ENCODE measurements around the gene XPNPEP1. TPM values are rescaled to one million over a fixed set of nuclear protein-coding genes. Genes with fewer than 3 reads are reported as not detected.

XPNPEP1 gene
- total RNA-seq, 2 experiments from 2014 or later = 92.9 to 99.4 TPM

- DNase-seq (no peak), ATAC-seq (ENCODE audit: low read depth) (no peak)
- H3K36me3 Mint-ChIP-seq = peaks cover 71% of the 10 kb centered on the region
- peaks cover 28% of the 10 kb centered on the region for H3K4me1 Mint-ChIP-seq
- no peaks in the 10 kb centered on the region for H3K27me3 Mint-ChIP-seq
- no peak overlapping the region for H3K27ac Mint-ChIP-seq
- no peaks in the 10 kb centered on the region for H3K9me3 Mint-ChIP-seq
- POLR2A ChIA-PET = interaction anchor here (0.6 kb wide), 1 partner anchor 50 kb away, joined by 3 read pairs; no protein-coding TSS in a partner anchor
- H3K4me3 Mint-ChIP-seq = no peak overlapping the region
These were observed 18.9 kb downstream of the XPNPEP1 start for GRCh38 chr10:109904397-109904796.

- Mint-ChIP-seq H3K36me3 (peaks cover 76% of the 10 kb centered on the region), H3K27ac (peak overlapping the region; percentile 6), H3K4me3 (no peak overlapping the region), H3K27me3 (no peaks in the 10 kb centered on the region), H3K4me1 (peaks cover 32% of the 10 kb centered on the region), H3K9me3 (no peaks in the 10 kb centered on the region)
- no peak for ATAC-seq (ENCODE audit: low read depth)
- no peak for DNase-seq
- POLR2A ChIA-PET = interaction anchor here (0.6 kb wide), 1 partner anchor 51 kb away, joined by 3 read pairs; no protein-coding TSS in a partner anchor
These were observed 20.0 kb downstream of the XPNPEP1 start for GRCh38 chr10:109902992-109903947.

GRCh38 chr10:109899356-109900331, 23.7 kb downstream of the XPNPEP1 start:
- Mint-ChIP-seq H3K27me3 (no peaks in the 10 kb centered on the region), H3K9me3 (no peaks in the 10 kb centered on the region), H3K4me1 (peaks cover 29% of the 10 kb centered on the region), H3K4me3 (no peak overlapping the region), H3K36me3 (peaks cover 57% of the 10 kb centered on the region), H3K27ac (no peak overlapping the region)
- ATAC-seq (ENCODE audit: low read depth) (no peak), DNase-seq (no peak)
- POLR2A ChIA-PET = no interaction called here

GRCh38 chr10:109898666-109899355, 24.5 kb downstream of the XPNPEP1 start:
- POLR2A ChIA-PET = interaction anchor here (0.8 kb wide), 1 partner anchor 14 kb away, joined by 3 read pairs; no protein-coding TSS in a partner anchor
- Mint-ChIP-seq H3K27me3 (no peaks in the 10 kb centered on the region), H3K27ac (no peak overlapping the region), H3K4me1 (peaks cover 27% of the 10 kb centered on the region), H3K4me3 (no peak overlapping the region), H3K36me3 (peaks cover 49% of the 10 kb centered on the region), H3K9me3 (no peaks in the 10 kb centered on the region)
- ATAC-seq (ENCODE audit: low read depth) (no peak), DNase-seq (no peak)

- peaks cover 27% of the 10 kb centered on the region for H3K4me1 Mint-ChIP-seq
- H3K27ac Mint-ChIP-seq = no peak overlapping the region
- POLR2A ChIA-PET = interaction anchor here (0.8 kb wide), 1 partner anchor 15 kb away, joined by 3 read pairs; no protein-coding TSS in a partner anchor
- no peak for ATAC-seq (ENCODE audit: low read depth)
- H3K9me3 Mint-ChIP-seq = no peaks in the 10 kb centered on the region
- H3K27me3 Mint-ChIP-seq = no peaks in the 10 kb centered on the region
- no peak for DNase-seq
- H3K4me3 Mint-ChIP-seq = no peak overlapping the region
- H3K36me3 Mint-ChIP-seq = peaks cover 46% of the 10 kb centered on the region
These were observed 25.3 kb downstream of the XPNPEP1 start for GRCh38 chr10:109898007-109898406.

GRCh38 chr10:109895848-109896247, 27.5 kb downstream of the XPNPEP1 start:
- Mint-ChIP-seq H3K9me3 (no peaks in the 10 kb centered on the region), H3K36me3 (peaks cover 43% of the 10 kb centered on the region), H3K4me1 (peaks cover 39% of the 10 kb centered on the region), H3K27me3 (no peaks in the 10 kb centered on the region), H3K27ac (no peak overlapping the region), H3K4me3 (no peak overlapping the region)
- DNase-seq = no peak
- POLR2A ChIA-PET = no interaction called here
- ATAC-seq (ENCODE audit: low read depth) = no peak

GRCh38 chr10:109895095-109895818, 28.1 kb downstream of the XPNPEP1 start:
- POLR2A ChIA-PET = interaction anchor here (0.7 to 1.0 kb wide), 2 partner anchors 39 to 82 kb away, joined by 4 read pairs; no protein-coding TSS in a partner anchor
- Mint-ChIP-seq H3K9me3 (no peaks in the 10 kb centered on the region), H3K27me3 (no peaks in the 10 kb centered on the region), H3K4me3 (no peak overlapping the region), H3K36me3 (peaks cover 40% of the 10 kb centered on the region), H3K4me1 (peaks cover 37% of the 10 kb centered on the region), H3K27ac (no peak overlapping the region)
- DNase-seq (no peak), ATAC-seq (ENCODE audit: low read depth) (no peak)

- H3K36me3 Mint-ChIP-seq = peaks cover 34% of the 10 kb centered on the region
- POLR2A ChIA-PET = interaction anchor here (0.7 to 1.0 kb wide), 2 partner anchors 40 to 82 kb away, joined by 4 read pairs; no protein-coding TSS in a partner anchor
- ATAC-seq (ENCODE audit: low read depth) (no peak), DNase-seq (no peak)
- no peaks in the 10 kb centered on the region for H3K27me3 Mint-ChIP-seq
- H3K4me3 Mint-ChIP-seq = no peak overlapping the region
- H3K4me1 Mint-ChIP-seq = peaks cover 34% of the 10 kb centered on the region
- H3K9me3 Mint-ChIP-seq = no peaks in the 10 kb centered on the region
- no peak overlapping the region for H3K27ac Mint-ChIP-seq
These were observed 28.8 kb downstream of the XPNPEP1 start for GRCh38 chr10:109894516-109894915.

GRCh38 chr10:109893386-109893785, 29.9 kb downstream of the XPNPEP1 start:
- ATAC-seq (ENCODE audit: low read depth) = no peak
- POLR2A ChIA-PET = no interaction called here
- Mint-ChIP-seq H3K4me3 (no peak overlapping the region), H3K27ac (peak overlapping the region; percentile 23), H3K36me3 (peaks cover 28% of the 10 kb centered on the region), H3K4me1 (peaks cover 30% of the 10 kb centered on the region), H3K9me3 (no peaks in the 10 kb centered on the region), H3K27me3 (no peaks in the 10 kb centered on the region)
- DNase-seq = no peak

GRCh38 chr10:109892931-109893330, 30.4 kb downstream of the XPNPEP1 start:
- Mint-ChIP-seq H3K27me3 (no peaks in the 10 kb centered on the region), H3K4me1 (peaks cover 30% of the 10 kb centered on the region), H3K27ac (no peak overlapping the region), H3K9me3 (no peaks in the 10 kb centered on the region), H3K4me3 (no peak overlapping the region), H3K36me3 (peaks cover 25% of the 10 kb centered on the region)
- no peak for ATAC-seq (ENCODE audit: low read depth)
- no peak for DNase-seq
- POLR2A ChIA-PET = no interaction called here

- Mint-ChIP-seq H3K27ac (peak overlapping the region; percentile 28), H3K9me3 (no peaks in the 10 kb centered on the region), H3K4me3 (peak overlapping the region; percentile 17), H3K4me1 (peaks cover 32% of the 10 kb centered on the region), H3K27me3 (no peaks in the 10 kb centered on the region), H3K36me3 (peaks cover 25% of the 10 kb centered on the region)
- POLR2A ChIA-PET = no interaction called here
- no peak for ATAC-seq (ENCODE audit: low read depth)
- no peak for DNase-seq
These were observed 31.2 kb downstream of the XPNPEP1 start for GRCh38 chr10:109892117-109892516.

- H3K4me1 Mint-ChIP-seq = peaks cover 42% of the 10 kb centered on the region
- DNase-seq = no peak
- POLR2A ChIA-PET = no interaction called here
- no peaks in the 10 kb centered on the region for H3K27me3 Mint-ChIP-seq
- no peak for ATAC-seq (ENCODE audit: low read depth)
- no peak overlapping the region for H3K4me3 Mint-ChIP-seq
- peaks cover 30% of the 10 kb centered on the region for H3K36me3 Mint-ChIP-seq
- H3K27ac Mint-ChIP-seq = no peak overlapping the region
- H3K9me3 Mint-ChIP-seq = no peaks in the 10 kb centered on the region
These were observed 32.2 kb downstream of the XPNPEP1 start for GRCh38 chr10:109891105-109891504.

Data from activated naive CD8-positive, alpha-beta T cell treated with anti-CD3 and anti-CD28 coated beads, Interleukin-2, amount 10 ng/mL, durations not matched to agents 7 days and 5 days (primary cell).